HepG2 (cell line): ENCODE data around the gene DNM1. TPM values are rescaled to one million over a fixed set of nuclear protein-coding genes. Genes with fewer than 3 reads are reported as not detected.

Experiments used
- GATAD1 ChIP-seq: IDR thresholded peaks from 2 replicates; pipeline ENCODE4 v1.6.1; 2016; ENCODE audit warnings: missing genetic modification reagents, missing compliant biosample characterization
- HOXA9 ChIP-seq: sonication (generic); formaldehyde crosslinking; IDR thresholded peaks from 2 replicates; pipeline ENCODE4 v1.8.1; 2022; ENCODE audit warnings: missing genetic modification reagents, mild to moderate bottlenecking, moderate library complexity, borderline replicate concordance
- MAF1 ChIP-seq: sonication (generic); formaldehyde crosslinking; IDR thresholded peaks from 2 replicates; pipeline ENCODE4 v1.5.0; 2020; ENCODE audit warnings: missing genetic modification reagents, borderline replicate concordance
- RAD21 ChIP-seq: fragments of 450-650 bp; formaldehyde crosslinking; IDR thresholded peaks from 2 replicates; pipeline ENCODE4 v1.5.0; 2020; ENCODE audit warnings: mild to moderate bottlenecking
- RBM22 ChIP-seq: fragments of 200-400 bp; formaldehyde crosslinking; optimal IDR thresholded peaks from 2 replicates; pipeline ENCODE3; 2017; ENCODE audit warnings: mild to moderate bottlenecking, low read length, moderate library complexity
- SAFB2 ChIP-seq: sonication (generic); formaldehyde crosslinking; IDR thresholded peaks from 2 replicates; pipeline ENCODE4 v1.5.1; 2020; ENCODE audit warnings: missing genetic modification reagents, low read depth, mild to moderate bottlenecking, borderline replicate concordance
- SNAPC4 ChIP-seq: sonication (generic); formaldehyde crosslinking; IDR thresholded peaks from 2 replicates; pipeline ENCODE4 v1.4.0; 2020; ENCODE audit warnings: mild to moderate bottlenecking, missing genetic modification reagents
- ZFAT ChIP-seq: sonication (generic); formaldehyde crosslinking; conservative IDR thresholded peaks from 2 replicates; pipeline ENCODE4 v1.8.1; 2023; ENCODE audit warnings: missing genetic modification reagents, inconsistent platforms
- ZNF33B ChIP-seq: sonication (generic); formaldehyde crosslinking; IDR thresholded peaks from 2 replicates; pipeline ENCODE4 v1.5.1; 2020; ENCODE audit warnings: mild to moderate bottlenecking, missing genetic modification reagents
- ZNF501 ChIP-seq: sonication (generic); formaldehyde crosslinking; IDR thresholded peaks from 2 replicates; pipeline ENCODE4 v1.5.1; 2020; ENCODE audit warnings: mild to moderate bottlenecking, moderate library complexity, missing genetic modification reagents
- ZNF678 ChIP-seq: sonication (generic); formaldehyde crosslinking; IDR thresholded peaks from 2 replicates; pipeline ENCODE4 v1.4.0; 2020; ENCODE audit warnings: mild to moderate bottlenecking, missing genetic modification reagents
- ZNF720 ChIP-seq: sonication (generic); formaldehyde crosslinking; IDR thresholded peaks from 2 replicates; pipeline ENCODE4 v1.4.0; 2020; ENCODE audit warnings: missing genetic modification reagents
- ZNF737 ChIP-seq: sonication (generic); formaldehyde crosslinking; IDR thresholded peaks from 2 replicates; pipeline ENCODE4 v1.5.0; 2020; ENCODE audit warnings: missing genetic modification reagents, mild to moderate bottlenecking, borderline replicate concordance
- ZSCAN25 ChIP-seq: sonication (generic); formaldehyde crosslinking; IDR thresholded peaks from 2 replicates; pipeline ENCODE4 v1.8.0; 2022; ENCODE audit warnings: mild to moderate bottlenecking, missing genetic modification reagents
- polyA plus RNA-seq, 8 experiments: library from polyadenylated mRNA; depleted of rRNA in 3 of 8; stranded (reverse) in 7 of 8; unstranded in 1 of 8; fragments of >200 nt; fragmentation: Illumina TruSeq in 4 of 8; extraction: Trizol in 4 of 8; gene quantifications; 2 replicates each; pipeline versions ENCODE4 v1.2.1 to v1.2.3, GENCODE V29; 2011 to 2016; ENCODE audit warnings: low read depth in 4 of 8, missing spikeins in 1 of 8, mixed read lengths in 1 of 8; ENCODE audit not compliant: insufficient read depth in 1 of 8
- total RNA-seq, 5 experiments: library from RNA; depleted of rRNA; stranded (reverse); fragments of >200 nt; fragmentation: Illumina TruSeq; extraction: Trizol; gene quantifications; 2 replicates each; pipeline ENCODE4 v1.2.3, GENCODE V29; 2016; ENCODE audit warnings: low read depth in 1 of 5

DNM1 gene
- total and polyA plus RNA-seq, 2 of the 13 experiments (the other 11 are each of a cell fraction or from before 2014, with no cell fraction given), result 0.13 to 0.58 TPM

- no peak for TF ChIP-seq ZFAT (CRISPR knock-in tag)
- TF ChIP-seq ZNF33B (CRISPR knock-in tag), result no peak
- TF ChIP-seq ZNF720 (CRISPR knock-in tag), result no peak
- TF ChIP-seq ZNF678 (CRISPR knock-in tag), result no peak
- TF ChIP-seq ZSCAN25, result 0 out of 2 replicates have a peak, but pooled peaks have one; percentile 29
- TF ChIP-seq SAFB2, result no peak
- no peak for TF ChIP-seq GATAD1 (CRISPR knock-in tag)
- no peak for TF ChIP-seq ZNF737
- peak; percentile 55 for TF ChIP-seq RBM22
- no peak for TF ChIP-seq HOXA9 (CRISPR knock-in tag)
- TF ChIP-seq RAD21 (CRISPR knock-in tag), result peak; percentile 39; the same call in 1 of the 2 replicates
- TF ChIP-seq MAF1 (CRISPR knock-in tag), result 0 out of 2 replicates have a peak, but pooled peaks have one; percentile 34
- no peak for TF ChIP-seq SNAPC4
- TF ChIP-seq ZNF501 (CRISPR knock-in tag), result peak; percentile 30; the same call in 1 of the 2 replicates
Observed at GRCh38 chr9:128254855-128255759, 51.9 kb downstream of the DNM1 start (continued).
